GM21390 (cell line): ENCODE data around the gene MLH3.
"Not testable (repeated sequence)": the region's sequence is repeated elsewhere in the genome, so short reads cannot be mapped to it uniquely, and the experiment has no call there.

ENCODE experiments used
- ATAC-seq: cut with Tn5 transposase; IDR thresholded peaks from one replicate; pipeline ENCODE4 v1.9.1; 2021; ENCODE audit not compliant: unreplicated experiment

The MLH3 gene

DNA sequence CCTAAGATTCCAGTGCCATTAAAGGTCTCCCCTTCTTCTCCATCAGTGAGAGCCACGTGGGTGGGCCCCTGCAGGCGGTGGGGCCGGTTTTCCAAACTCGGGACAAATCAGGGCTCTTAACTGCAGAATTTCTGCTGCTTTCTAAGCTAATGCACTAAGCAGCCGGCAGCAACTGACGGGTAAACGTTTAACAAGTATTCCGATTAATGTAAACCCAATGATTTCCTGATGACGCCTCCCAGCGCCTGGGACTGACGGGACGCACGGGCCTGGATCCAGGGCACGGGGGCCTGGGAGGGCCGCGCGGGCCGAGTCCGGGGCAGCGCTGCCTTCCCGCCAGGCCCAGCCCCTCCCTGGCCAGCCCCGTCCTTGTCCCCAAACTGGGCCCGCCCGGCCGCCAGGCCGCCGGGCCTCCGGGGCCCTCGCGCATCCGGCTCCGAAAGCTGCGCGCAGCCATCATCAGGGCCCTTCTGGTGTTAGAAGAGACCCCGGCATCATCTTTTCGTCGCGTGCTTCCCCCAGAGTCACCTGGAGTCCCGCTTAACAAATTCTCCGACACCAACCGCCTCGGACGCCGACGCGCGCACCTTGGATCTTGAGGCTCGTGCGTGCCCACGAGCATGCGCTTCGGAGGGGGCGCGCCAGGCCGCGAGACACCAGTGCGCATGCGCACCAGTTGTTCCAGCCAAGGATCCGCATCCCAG, at the start of gene MLH3:
TSS of gene MLH3 (minus strand) at position 616 of the 704 bp plus-strand sequence. CDS start 1,812 bp downstream, outside the sequence.
- no peak for ATAC-seq

DNA sequence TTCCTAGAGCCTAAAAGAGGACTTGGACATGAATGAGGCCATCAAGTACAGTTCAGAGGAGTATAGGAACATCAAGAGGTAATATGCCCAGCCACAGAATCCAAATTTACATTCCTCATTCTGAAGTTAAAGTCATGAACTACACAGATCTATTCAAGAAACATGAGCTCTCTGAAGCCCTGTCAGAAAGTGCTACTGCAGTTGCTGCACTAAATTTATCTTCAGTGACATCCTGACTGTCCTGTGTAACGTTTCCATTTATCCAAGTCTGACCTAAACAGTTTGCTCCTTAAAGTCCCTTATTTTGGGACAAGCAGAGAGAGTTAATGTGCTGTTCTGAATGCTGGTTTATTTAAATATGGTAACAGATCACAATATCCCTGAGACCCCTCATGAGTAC, 47.4 kb upstream of the MLH3 start:
- ATAC-seq = no peak

DNA sequence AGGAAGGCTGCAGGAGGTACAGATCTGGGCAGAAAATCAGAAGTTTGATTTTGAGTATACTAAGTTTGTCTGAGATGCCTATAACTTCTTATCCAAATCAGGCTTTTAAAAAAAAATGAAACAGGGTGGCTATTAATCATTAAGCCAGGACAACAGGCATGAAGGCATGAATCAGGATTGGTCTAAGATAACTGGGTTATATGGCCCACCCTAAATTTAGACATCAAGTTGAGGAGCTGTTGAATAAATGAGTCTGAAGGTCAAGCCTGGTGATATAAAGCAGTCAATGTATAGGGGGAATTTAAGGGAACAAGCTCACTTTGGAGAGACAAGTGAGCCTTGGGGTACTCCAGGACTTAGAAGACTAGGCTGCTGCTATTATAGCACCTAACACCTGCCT, 46.9 kb upstream of the MLH3 start:
- ATAC-seq = no peak

DNA sequence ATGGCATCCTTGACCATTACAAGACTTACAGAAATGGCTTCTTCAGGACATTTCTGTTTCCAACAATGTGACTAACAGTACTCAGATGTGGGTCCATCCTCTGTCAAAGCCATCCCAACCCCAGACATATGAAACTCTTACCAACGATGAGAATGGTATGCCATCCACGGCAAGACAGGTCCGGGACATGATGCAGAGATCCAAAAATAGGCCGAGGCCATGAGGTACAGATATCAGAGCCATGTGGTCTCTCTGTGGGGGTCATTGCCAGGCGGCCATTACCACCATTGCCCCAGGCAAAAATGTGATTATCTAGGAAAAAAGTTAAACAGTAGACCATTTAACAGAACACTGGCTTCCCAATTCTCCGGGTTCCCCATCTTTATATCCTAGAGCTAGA, 45.7 kb upstream of the MLH3 start:
- ATAC-seq = no peak

DNA sequence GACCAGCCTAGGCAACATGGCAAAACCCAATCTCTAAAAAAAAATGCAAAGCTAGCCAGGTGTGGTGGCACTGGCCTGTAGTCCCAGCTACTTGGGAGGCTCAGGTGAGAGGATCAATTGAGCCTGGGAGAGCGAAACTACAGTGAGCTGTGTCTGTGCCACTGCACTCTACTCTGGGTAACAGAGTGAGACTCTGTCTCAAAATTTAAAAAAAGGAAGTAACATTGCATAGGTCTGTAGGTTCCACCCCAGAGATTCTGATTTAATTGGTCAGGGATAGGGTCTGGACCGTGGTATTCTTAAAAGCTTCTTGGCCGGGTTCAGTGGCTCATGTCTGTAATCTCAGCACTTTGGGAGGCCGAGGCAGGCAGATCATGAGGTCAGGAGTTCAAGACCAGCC, 44.4 kb upstream of the MLH3 start:
- ATAC-seq = no peak

DNA sequence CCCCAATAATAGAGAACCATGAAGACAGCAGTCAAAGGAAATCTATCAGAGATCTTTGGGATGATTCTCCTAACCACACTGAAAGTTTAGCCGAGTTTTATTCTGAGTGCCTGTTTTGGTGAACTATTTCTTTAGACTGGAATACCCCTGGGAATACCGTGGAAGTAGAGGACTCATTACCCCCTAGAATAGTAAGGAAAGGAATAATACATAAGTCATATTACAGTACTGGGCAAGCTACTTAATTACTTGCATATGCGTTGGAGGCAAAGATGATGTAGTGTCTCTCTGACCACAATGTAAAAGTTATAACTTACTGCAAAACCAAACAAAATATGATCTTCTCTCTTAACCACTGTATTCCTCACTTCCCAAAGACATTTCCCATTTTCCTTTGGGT, 43.6 kb upstream of the MLH3 start:
- ATAC-seq = no peak

DNA sequence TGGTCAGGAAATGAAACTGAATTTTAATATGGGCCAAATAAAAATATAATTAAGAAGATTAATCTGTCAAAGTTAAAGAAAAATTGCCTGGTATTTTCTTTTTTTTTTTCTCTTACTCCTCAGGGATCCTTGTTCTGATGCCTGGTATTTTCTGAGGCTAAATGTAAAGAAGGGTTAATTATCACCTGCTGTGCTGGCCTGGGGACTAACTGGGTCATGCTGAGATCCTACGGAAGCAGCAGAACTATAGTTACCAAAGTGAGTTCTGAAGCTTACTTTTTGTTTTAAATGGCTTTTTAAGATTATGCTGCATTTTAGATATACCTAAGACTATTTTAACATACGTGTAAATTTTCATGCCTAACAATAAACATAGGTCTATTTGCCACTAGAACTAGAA, 41.4 kb upstream of the MLH3 start:
- ATAC-seq = no peak

DNA sequence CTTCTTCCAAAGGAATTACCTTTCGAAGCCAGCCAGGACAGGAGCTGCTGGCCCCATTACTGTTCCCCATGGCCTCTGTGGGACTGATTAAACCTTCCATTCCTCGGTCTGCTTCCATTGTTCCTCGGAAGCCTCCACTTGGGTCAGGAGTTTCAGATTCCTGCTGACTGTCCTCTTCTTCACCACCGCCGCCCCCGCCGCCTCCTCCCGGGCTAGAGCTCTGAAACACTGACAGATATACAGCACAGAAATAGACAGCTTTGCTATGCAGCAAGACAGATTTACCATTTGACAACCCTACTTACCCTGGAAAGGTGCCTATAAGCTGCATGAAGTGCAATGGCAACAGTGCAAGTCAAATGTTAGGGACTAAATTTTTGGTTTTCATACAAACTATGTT, 40.0 kb upstream of the MLH3 start:
- ATAC-seq = no peak

DNA sequence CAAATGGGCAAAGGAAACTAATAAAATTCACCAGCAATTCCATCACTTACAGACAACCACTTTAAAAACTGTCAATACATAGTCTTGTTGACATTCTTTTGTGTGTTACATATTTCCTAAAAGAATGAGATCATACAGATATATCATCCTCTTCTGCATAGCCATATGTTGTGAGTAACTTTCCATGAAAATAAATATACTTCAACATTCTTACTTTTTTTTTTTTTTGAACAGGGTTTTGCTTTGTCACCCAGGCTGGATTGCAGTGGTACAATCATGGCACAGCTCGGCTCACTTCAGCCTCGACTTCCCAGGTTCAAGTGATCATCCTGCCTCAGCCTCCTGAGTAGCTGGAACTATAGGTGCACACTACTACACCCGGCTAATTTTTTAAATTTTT, 39.1 kb upstream of the MLH3 start:
- ATAC-seq = no peak

DNA sequence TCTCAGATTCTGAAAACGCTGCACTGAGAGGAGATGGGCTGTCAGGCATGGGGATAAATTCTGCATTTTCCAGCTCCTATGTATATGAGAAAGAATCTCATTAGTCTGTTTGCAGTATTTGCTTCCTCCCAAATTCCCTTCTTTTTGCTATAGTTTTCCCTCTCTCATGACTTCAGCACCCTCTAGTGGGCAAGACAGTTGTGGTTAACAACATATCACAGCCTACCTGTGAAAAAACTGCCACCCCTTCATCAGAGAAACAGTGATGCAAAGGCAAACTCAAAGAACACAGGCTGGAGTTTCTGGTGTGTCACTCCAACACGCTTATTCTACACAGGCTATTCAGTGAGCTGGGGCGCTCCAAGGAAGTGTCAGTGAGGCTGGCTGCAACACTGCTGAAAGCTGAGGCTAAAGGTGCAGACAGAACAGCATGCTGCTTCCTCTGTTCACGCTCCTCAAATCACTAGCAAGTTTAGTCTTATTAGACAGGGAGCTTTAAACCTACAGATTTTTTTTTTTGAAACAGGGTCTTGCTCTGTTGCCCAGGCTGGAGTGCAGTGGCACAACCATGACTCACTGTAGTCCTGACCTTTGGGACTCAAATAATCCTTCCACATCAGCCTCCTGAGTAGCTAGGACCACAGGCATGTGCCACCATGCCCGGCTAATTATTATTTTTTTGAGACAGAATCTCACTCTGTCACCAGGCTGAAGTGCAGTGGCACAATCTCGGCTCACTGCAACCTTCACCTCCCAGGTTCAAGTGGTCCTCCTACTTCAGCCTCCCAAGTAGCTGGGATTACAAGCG, 37.5 kb upstream of the MLH3 start:
- ATAC-seq = no peak

DNA sequence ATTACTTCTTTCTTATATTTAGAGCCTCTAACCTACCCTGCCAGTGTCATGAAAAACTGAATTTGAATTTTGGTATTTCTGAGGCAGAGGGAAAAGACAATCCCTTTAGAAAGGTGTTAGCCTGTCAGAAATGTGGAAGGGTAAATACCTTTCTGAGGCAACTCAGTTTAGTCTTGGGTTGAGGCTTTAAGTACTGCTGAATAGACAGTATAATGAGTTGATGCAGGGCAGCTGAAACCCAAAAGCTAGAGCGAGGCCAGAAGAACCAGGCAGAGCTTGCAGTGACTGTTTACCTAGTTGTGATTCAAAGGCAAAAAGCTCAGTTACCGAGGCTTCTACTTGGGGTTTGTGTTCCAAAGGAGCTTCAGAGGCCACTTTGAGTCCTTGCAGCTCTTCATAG, 36.9 kb upstream of the MLH3 start:
- ATAC-seq = no peak

DNA sequence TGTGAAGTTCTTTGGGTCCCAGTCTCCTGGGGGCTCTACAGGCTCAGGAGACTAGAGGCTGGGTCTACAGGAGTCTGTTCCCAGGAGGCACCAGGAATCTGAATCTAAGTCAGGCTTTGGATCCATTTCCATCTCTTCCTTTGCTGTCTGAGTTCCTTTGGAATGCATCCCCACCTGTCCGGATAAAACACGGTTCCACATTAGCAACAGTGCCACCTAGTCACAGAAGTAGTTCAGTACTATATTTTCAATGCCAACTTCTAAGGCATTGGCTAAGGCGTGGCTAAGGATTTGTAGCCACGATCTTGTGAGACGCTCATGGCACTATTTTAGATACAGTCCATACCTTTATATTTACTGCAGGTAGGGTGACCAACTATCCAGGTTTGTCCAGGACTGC, 33.2 kb upstream of the MLH3 start:
- ATAC-seq = no peak

DNA sequence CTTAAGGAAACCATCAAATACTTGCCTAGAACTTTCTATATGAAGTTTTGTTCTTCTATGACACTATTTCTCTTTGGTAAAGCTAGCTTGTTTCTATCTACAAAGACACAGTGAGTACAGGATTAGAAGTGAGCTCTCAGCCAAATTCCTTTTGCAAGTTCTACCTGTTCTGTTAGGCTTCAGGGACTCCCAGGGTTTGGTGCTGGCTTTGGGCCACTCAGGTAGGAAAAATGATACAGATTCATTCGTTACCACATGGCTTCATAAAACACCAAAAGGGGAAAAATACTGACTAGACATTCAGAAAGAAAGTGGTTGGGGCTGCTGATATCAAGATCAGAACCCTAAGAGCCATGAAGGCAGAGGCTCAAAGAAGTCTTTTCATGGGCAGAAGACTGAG, 32.0 kb upstream of the MLH3 start:
- no peak for ATAC-seq

DNA sequence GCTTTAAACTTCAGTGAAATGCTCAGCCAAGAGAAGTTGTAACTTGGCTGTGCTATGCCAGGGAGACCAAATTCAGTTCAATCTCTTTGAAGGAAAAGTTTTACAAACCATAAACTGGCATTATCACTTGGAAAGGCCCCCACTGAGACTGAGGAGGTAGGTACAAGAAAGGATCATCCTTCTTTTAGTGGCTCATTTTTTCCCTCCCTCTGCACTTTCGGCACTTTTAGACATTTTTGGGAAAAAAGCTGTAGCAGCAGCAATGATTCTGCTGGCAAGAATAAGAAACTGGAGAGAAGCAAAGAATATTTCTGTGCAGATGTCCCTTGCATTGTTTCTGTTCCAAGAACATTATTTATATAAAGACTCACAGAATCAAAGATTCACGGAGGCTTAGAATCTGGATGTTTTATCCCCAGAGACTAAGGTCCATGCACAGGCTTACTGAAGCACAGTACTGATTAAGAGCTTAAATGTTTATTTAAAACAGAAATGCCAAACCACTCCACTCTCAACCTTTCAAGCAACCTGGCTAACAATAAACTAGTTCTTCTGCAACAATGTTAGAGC, 30.5 kb upstream of the MLH3 start:
- no peak for ATAC-seq

DNA sequence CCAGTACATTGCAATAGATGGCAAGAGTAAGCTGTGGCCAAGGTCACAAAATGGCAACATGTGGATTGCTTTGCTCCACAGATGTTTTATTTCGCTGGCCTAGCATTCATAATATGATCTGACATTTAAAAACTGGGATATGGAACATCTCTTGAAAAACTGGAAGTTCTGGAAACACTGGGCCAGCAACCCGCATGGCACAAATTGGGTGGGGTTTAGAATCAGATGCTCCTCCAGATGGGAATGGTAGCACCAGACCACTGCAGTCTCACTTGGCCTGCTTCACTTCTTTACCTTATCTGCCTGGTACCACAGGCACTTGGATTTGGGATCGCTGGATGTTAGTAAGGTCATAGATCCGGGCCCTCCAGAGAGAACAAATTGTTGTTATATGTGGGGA, 28.3 kb upstream of the MLH3 start:
- ATAC-seq = no peak

DNA sequence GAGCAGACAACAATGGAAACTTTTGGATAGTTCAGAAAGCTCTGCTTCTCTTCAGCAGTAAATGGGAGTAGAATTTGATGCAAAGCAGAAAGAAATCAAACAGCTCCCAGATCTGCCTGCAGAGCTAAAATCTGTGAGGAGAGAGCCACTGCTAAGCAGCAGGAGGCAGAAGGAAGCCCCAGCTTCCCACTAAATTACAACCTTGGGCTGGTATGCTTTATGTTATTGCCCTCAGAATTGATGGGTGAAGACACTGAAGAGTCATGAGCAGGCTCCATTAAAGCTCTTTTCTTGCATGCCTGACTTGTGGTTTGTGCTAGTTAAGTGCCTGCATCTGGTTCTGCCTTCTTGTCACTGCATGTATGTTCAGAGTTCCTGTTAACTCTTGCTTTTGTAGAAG, 26.5 kb upstream of the MLH3 start:
- no peak for ATAC-seq

DNA sequence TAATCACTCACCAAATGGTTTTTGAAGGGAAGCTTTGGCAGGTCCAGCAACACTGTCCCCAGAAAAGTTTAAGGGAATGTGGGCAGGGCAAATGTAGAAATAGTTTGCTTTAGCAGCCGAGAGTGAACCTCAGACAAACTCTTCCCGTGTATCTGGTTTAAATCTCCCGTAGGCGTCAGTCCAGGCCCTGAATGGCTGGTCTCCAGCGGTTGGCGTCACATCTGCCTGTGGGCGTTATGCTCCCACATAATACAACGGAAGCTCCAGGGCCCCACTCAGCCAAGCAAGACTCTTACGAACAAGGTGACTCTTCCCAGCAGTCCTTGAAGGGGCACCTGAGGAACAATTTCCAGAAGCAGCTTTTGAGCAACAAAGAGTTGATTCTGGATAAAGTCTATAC, 19.1 kb upstream of the MLH3 start:
- no peak for ATAC-seq

DNA sequence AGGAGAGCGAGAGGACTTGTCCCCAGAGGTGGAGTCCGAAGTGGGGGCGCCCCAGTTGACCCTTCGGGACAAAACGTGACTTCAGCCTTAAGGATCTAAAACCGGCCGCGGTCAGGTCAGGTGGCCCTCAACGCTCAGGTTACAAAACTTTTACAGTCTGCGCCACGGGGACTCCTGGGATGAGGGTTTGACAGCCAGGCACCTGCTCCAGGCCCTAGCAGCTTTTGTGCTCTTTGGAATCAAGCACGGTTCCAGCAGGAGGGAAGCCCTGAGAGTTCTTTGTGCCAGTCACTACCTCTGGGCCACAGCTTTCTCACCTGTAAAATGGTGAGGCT, 18.5 kb upstream of the MLH3 start:
- ATAC-seq = no peak

DNA sequence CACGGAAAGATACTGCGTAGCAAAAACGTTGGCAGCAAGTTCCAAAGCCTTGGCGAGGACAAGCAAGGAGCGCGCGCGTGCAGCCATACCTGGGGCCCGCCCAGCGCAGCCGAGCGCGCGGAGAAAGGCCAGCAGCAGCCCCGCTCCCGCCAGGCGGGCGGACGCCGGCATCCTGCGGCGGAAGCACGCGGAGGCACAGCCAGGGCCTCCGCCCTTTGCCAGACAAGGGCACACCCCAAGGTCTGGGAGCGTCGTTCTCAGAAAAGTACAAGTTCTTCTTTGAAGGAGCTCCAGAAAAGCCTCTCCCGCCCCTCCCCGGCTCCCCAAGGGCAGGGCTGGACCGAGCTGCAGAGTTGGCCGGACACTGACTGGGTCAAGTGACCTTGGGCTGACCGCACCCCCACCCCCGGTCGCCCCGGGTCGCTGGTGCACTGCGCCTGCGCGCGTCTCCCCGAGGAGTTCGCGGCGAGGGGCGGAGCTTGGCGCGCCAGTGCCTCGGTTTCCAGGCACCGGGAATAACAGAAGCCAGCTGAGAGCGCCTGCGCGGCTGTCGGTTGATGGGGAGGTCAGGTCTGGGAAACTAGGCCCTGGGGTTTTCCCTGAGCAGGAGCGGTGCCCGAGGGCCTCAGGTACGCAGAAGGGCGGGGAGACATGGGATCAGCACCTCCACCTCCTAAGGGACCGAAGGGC, 18.0 kb upstream of the MLH3 start, which contains the start of gene ZC2HC1C:
TSS of gene ZC2HC1C (plus strand) at position 521 of the 690 bp plus-strand sequence. CDS start 933 bp downstream, outside the sequence.
- ATAC-seq = peak; percentile 70

DNA sequence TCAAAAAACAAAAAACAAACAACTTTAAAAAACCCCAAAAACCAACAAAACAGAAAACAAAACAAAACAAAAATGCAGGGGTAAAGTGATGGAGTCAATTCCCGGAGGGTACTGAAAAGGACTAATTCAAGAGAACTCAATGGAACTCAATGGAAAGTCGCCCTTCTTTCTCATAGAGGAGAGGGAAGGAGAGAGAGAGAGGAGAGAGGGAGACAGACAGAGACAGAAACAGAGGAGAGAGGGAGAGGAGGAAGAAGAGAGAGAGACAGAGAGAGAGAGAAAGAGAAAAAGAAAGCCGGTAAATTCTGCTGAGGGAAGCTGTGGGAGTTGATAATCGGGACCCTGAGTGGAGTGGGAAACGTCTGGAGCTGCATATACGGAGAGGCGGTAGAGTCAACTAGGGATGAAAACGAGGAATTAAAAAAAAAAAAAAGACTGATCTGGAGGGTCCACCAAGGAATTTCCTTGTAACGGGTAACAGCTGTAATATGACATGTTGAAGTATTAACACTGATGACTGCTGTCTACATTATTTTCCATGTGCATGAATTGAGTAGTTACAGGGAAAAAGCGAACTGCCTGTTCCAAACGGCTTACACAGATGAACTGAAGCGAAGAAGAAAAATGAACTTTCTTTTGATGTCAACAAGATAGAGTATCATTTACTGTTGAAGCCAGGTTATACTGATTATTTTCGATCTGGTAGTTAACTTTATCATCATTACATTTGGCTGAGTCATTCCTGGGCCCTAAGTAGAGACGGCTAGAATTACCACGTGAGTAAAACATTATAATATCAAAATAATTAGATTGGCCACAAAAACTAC, 17.2 kb upstream of the MLH3 start:
- no peak for ATAC-seq

DNA sequence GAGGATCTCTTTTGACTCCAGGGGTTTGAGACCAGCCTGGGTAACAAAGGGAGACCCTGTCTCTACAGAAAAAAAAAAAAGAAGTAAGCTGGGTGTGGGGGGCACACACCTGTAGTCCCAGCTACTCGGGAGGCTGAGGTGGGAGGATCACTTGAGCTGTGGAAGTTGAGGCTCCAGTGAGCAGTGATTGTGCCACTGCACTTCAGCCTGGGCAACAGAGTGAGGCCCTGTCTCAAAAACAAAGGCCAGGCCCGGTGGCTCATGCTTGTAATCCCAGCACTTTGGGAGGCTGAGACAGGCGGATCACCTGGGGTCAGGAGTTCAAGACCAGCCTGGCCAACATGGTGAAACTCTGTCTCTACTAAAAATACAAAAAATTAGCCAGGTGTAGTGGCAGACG, 16.5 kb upstream of the MLH3 start:
- not testable (repeated sequence) for ATAC-seq
